Hematopoietic multipotent progenitor cell (in vitro differentiated cells): ENCODE measurements around the gene UQCRC2. TPM values are rescaled to one million over a fixed set of nuclear protein-coding genes. Genes with fewer than 3 reads are reported as not detected.
"Not testable (repeated sequence)": the region's sequence is repeated elsewhere in the genome, so short reads cannot be mapped to it uniquely, and the experiment has no call there.

Experiments
- DNase-seq, 3 donors: peaks; one replicate each; pipeline ENCODE4 v3.0.0-alpha.2; 2011 to 2015; ENCODE audit warnings: low read depth in 2 of 3, low spot score in 2 of 3
- total RNA-seq: library from RNA; depleted of rRNA; stranded (reverse); fragments of >200 nt; gene quantifications from one replicate; pipeline ENCODE4 v1.2.3, GENCODE V29; 2012

UQCRC2 gene
- 138 TPM for total RNA-seq

- peak; percentile 85 to 96 (median 94) for DNase-seq
These were observed at the start of gene UQCRC2 for GRCh38 chr16:21952793-21953540. Gene UQCRC2, plus strand, starts transcription at chr16:21953361. Its CDS starts 63 bp downstream, at chr16:21953424.

GRCh38 chr16:21932650-21933049 lies 20.5 kb upstream of the UQCRC2 start:
- not testable (repeated sequence) for DNase-seq

- DNase-seq = not testable (repeated sequence)
These were observed 19.8 kb upstream of the UQCRC2 start for GRCh38 chr16:21933316-21933715.

- DNase-seq = not testable (repeated sequence)
These were observed 19.4 kb upstream of the UQCRC2 start for GRCh38 chr16:21933790-21934189.

GRCh38 chr16:21936216-21936615 lies 16.9 kb upstream of the UQCRC2 start:
- DNase-seq = not testable (repeated sequence)

- DNase-seq = no peak
These were observed 15.8 kb upstream of the UQCRC2 start for GRCh38 chr16:21937336-21937829.

GRCh38 chr16:21940570-21940969 lies 12.6 kb upstream of the UQCRC2 start:
- no peak for DNase-seq

GRCh38 chr16:21943571-21943970 lies 9.6 kb upstream of the UQCRC2 start:
- DNase-seq = no peak

- DNase-seq = no peak
These were observed 6.1 kb upstream of the UQCRC2 start for GRCh38 chr16:21946889-21947635.

GRCh38 chr16:21949713-21950260 lies 3.4 kb upstream of the UQCRC2 start:
- no peak for DNase-seq

- DNase-seq = peak in 2 of 3 donors; percentile 41 to 57
These were observed 2.2 kb upstream of the UQCRC2 start for GRCh38 chr16:21950782-21951521.

- peak; percentile 58 to 89 (median 82) for DNase-seq
These were observed 945 bp upstream of the UQCRC2 start for GRCh38 chr16:21952040-21952792.

GRCh38 chr16:21953541-21953902 lies 361 bp downstream of the UQCRC2 start:
- DNase-seq = no peak

- DNase-seq = no peak
These were observed 4.7 kb downstream of the UQCRC2 start for GRCh38 chr16:21957714-21958346.

- no peak for DNase-seq
These were observed 5.9 kb downstream of the UQCRC2 start for GRCh38 chr16:21959050-21959449.

GRCh38 chr16:21962475-21962874 lies 9.3 kb downstream of the UQCRC2 start:
- no peak for DNase-seq

GRCh38 chr16:21963887-21964286 lies 10.7 kb downstream of the UQCRC2 start:
- no peak for DNase-seq

GRCh38 chr16:21964353-21964752 lies 11.2 kb downstream of the UQCRC2 start:
- DNase-seq = no peak

- DNase-seq = no peak
These were observed 18.7 kb downstream of the UQCRC2 start for GRCh38 chr16:21971856-21972255.

- no peak for DNase-seq
These were observed 20.8 kb downstream of the UQCRC2 start for GRCh38 chr16:21973945-21974344.
